K562 (cell line): Measurements from ENCODE around the gene POLR1B. TPM values are rescaled to one million over a fixed set of nuclear protein-coding genes. Genes with fewer than 3 reads are reported as not detected.

ENCODE experiments used
- DDX20 ChIP-seq: fragments of 450-650 bp; IDR thresholded peaks from 2 replicates; pipeline ENCODE4 v1.6.1; 2016; ENCODE audit warnings: missing genetic modification characterization, low read depth, mild to moderate bottlenecking, missing compliant biosample characterization, moderate library complexity
- PRMT5 ChIP-seq: sonication (generic); formaldehyde crosslinking; IDR thresholded peaks from 2 replicates; pipeline ENCODE4 v1.5.0; 2020; ENCODE audit warnings: missing genetic modification reagents
- PTRF ChIP-seq: fragments of 450-650 bp; IDR thresholded peaks from 2 replicates; pipeline ENCODE4 v1.6.1; 2016; ENCODE audit warnings: mild to moderate bottlenecking, missing genetic modification characterization, missing compliant biosample characterization
- SP1 ChIP-seq: sonication (generic); formaldehyde crosslinking; IDR thresholded peaks from 2 replicates; pipeline ENCODE4 v1.8.1; 2022; ENCODE audit warnings: mild to moderate bottlenecking, missing genetic modification reagents
- TEAD4 ChIP-seq, 2 experiments: sonication (generic) in 1 of 2; formaldehyde crosslinking in 1 of 2; IDR thresholded peaks; 2 replicates each; pipeline versions ENCODE4 v1.6.1 to v1.8.0; 2012 to 2022; ENCODE audit warnings: borderline replicate concordance in 1 of 2, inconsistent platforms in 1 of 2, low read length in 1 of 2, mild to moderate bottlenecking in 1 of 2, missing genetic modification reagents in 1 of 2
- ZBTB17 ChIP-seq: fragments of 450-650 bp; formaldehyde crosslinking; IDR thresholded peaks from 2 replicates; pipeline ENCODE4 v1.4.0; 2020; ENCODE audit warnings: mild to moderate bottlenecking
- ZNF589 ChIP-seq: fragments of 200-800 bp; sonication (Bioruptor generic); IDR thresholded peaks from 2 replicates; pipeline ENCODE4 v1.6.1; 2016; ENCODE audit warnings: low read depth, missing genetic modification characterization, missing compliant biosample characterization
- ZNF696 ChIP-seq: fragments of 250-450 bp; sonication (Bioruptor Pico); conservative IDR thresholded peaks from 2 replicates; pipeline ENCODE4 v1.4.0; 2020; ENCODE audit warnings: mild to moderate bottlenecking, moderate library complexity
- ZNF830 ChIP-seq: fragments of 250-450 bp; sonication (Bioruptor Pico); IDR thresholded peaks from 2 replicates; pipeline ENCODE4 v1.5.0; 2021; ENCODE audit warnings: mild to moderate bottlenecking
- polyA plus RNA-seq, 8 experiments: library from polyadenylated mRNA; depleted of rRNA in 4 of 8; stranded (reverse) in 5 of 8; unstranded in 3 of 8; fragments of >200 nt; fragmentation: Nextera tagmentation in 2 of 8; fragmentation: Illumina TruSeq in 1 of 8; extraction: Ambion mirVana in 2 of 8; extraction: Trizol in 1 of 8; gene quantifications; 2 replicates each; pipeline versions ENCODE4 v1.2.1 to v1.2.3, GENCODE V29; 2011 to 2014; ENCODE audit warnings: inconsistent platforms in 1 of 8, missing spikeins in 1 of 8
- total RNA-seq, 7 experiments: library from RNA; depleted of rRNA in 6 of 7; stranded (reverse); fragments of >200 nt in 6 of 7; fragmentation: Illumina TruSeq in 2 of 7; extraction: Trizol in 2 of 7; gene quantifications; 2 replicates each; pipeline versions ENCODE4 v1.2.1 to v1.2.3, GENCODE V29; 2011 to 2021; ENCODE audit warnings: low replicate concordance in 1 of 7
- TF ChIP-seq, protein P1 (sequence below): IDR thresholded peaks from 2 replicates; pipeline ENCODE4 v1.6.1; 2011; ENCODE audit not compliant: insufficient read length; ENCODE audit errors: extremely low read depth
- TF ChIP-seq, protein P2 (sequence below), 2 experiments: fragments of 150-350 bp in 1 of 2; IDR thresholded peaks; 2 replicates each; pipeline ENCODE4 v1.6.1; 2012 to 2016; ENCODE audit warnings: low read depth in 2 of 2, low read length in 2 of 2, mild to moderate bottlenecking in 1 of 2, moderate library complexity in 1 of 2
- TF ChIP-seq, protein P3 (sequence below): fragments of 200-800 bp; sonication (Bioruptor generic); IDR thresholded peaks from 2 replicates; pipeline ENCODE4 v1.6.1; 2017; ENCODE audit warnings: missing genetic modification characterization, missing compliant biosample characterization
- TF ChIP-seq, protein P4 (sequence below): fragments of 250-450 bp; sonication (Bioruptor Pico); IDR thresholded peaks from 2 replicates; pipeline ENCODE4 v1.5.0; 2022; ENCODE audit warnings: mild to moderate bottlenecking
- TF ChIP-seq, protein P5 (sequence below): fragments of 450-650 bp; IDR thresholded peaks from 2 replicates; pipeline ENCODE4 v1.6.1; 2016
- TF ChIP-seq, protein P6 (sequence below), 2 experiments: IDR thresholded peaks; 2 replicates each; pipeline ENCODE4 v1.6.1; 2011; ENCODE audit warnings: borderline replicate concordance in 1 of 2, control low read depth in 1 of 2, low read depth in 1 of 2, low read length in 1 of 2, mild to moderate bottlenecking in 1 of 2, mixed read lengths in 1 of 2, moderate library complexity in 1 of 2; ENCODE audit not compliant: insufficient read depth in 1 of 2, insufficient read length in 1 of 2, poor library complexity in 1 of 2, severe bottlenecking in 1 of 2; ENCODE audit errors: extremely low read depth in 1 of 2

The POLR1B gene
- total and polyA plus RNA-seq, 9 of the 15 experiments (the other 6 are each of a cell fraction or from before 2014, with no cell fraction given), result 19.8 to 55.1 (median 40.2) TPM

DNA sequence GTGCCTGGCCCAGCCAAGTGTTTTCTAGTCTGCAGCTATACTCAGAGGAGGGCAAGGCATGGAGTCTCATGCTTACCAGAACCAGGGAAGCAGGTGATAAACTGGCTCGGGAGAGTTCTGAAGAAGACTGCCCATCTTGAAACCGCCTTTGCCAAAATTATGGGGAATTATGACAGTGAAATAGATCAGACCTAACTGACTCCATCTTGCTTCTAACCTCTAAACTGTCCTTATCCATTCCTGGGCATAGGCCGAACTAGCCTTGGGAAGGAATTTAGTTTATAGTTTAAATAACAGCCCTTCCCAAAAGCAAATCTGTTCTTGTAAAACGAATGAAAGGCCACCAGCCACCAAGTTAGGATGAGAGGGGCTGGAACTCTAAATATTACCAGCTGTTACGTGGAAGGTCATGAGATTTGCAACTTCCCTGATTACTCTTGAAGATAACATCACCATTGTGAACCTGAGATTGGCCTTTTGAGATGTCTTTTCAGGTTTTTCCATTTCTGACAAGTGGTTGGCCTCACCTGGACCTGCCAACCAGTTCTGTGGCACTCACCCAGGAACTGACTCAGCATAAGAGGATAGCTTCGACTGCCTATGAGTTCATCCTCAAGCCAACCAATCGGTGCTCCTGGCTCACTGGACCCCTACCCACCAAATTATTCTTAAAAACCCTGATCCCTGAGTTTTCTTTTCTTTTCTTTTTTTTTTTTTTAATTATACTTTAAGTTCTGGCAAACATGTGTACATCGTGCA, 65.6 kb downstream of the POLR1B start (continued):
- 0 out of 2 replicates have a peak, but pooled peaks have one; percentile 63 for TF ChIP-seq DDX20 (tag)
- TF ChIP-seq, protein P1, sequence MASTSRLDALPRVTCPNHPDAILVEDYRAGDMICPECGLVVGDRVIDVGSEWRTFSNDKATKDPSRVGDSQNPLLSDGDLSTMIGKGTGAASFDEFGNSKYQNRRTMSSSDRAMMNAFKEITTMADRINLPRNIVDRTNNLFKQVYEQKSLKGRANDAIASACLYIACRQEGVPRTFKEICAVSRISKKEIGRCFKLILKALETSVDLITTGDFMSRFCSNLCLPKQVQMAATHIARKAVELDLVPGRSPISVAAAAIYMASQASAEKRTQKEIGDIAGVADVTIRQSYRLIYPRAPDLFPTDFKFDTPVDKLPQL, result no peak
- TF ChIP-seq, protein P2, sequence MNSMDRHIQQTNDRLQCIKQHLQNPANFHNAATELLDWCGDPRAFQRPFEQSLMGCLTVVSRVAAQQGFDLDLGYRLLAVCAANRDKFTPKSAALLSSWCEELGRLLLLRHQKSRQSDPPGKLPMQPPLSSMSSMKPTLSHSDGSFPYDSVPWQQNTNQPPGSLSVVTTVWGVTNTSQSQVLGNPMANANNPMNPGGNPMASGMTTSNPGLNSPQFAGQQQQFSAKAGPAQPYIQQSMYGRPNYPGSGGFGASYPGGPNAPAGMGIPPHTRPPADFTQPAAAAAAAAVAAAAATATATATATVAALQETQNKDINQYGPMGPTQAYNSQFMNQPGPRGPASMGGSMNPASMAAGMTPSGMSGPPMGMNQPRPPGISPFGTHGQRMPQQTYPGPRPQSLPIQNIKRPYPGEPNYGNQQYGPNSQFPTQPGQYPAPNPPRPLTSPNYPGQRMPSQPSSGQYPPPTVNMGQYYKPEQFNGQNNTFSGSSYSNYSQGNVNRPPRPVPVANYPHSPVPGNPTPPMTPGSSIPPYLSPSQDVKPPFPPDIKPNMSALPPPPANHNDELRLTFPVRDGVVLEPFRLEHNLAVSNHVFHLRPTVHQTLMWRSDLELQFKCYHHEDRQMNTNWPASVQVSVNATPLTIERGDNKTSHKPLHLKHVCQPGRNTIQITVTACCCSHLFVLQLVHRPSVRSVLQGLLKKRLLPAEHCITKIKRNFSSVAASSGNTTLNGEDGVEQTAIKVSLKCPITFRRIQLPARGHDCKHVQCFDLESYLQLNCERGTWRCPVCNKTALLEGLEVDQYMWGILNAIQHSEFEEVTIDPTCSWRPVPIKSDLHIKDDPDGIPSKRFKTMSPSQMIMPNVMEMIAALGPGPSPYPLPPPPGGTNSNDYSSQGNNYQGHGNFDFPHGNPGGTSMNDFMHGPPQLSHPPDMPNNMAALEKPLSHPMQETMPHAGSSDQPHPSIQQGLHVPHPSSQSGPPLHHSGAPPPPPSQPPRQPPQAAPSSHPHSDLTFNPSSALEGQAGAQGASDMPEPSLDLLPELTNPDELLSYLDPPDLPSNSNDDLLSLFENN (IDR thresholded peaks at IDR 0.05; ENCODE audit: low read depth in 2 of 2, low read length in 2 of 2), result no peak
- TF ChIP-seq, protein P3, sequence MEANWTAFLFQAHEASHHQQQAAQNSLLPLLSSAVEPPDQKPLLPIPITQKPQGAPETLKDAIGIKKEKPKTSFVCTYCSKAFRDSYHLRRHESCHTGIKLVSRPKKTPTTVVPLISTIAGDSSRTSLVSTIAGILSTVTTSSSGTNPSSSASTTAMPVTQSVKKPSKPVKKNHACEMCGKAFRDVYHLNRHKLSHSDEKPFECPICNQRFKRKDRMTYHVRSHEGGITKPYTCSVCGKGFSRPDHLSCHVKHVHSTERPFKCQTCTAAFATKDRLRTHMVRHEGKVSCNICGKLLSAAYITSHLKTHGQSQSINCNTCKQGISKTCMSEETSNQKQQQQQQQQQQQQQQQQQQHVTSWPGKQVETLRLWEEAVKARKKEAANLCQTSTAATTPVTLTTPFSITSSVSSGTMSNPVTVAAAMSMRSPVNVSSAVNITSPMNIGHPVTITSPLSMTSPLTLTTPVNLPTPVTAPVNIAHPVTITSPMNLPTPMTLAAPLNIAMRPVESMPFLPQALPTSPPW (CRISPR knock-in tag), result no peak
- TF ChIP-seq ZNF589 (CRISPR knock-in tag), result no peak
- TF ChIP-seq PTRF (tag), result 0 out of 2 replicates have a peak, but pooled peaks have one; percentile 21
- TF ChIP-seq, protein P4, sequence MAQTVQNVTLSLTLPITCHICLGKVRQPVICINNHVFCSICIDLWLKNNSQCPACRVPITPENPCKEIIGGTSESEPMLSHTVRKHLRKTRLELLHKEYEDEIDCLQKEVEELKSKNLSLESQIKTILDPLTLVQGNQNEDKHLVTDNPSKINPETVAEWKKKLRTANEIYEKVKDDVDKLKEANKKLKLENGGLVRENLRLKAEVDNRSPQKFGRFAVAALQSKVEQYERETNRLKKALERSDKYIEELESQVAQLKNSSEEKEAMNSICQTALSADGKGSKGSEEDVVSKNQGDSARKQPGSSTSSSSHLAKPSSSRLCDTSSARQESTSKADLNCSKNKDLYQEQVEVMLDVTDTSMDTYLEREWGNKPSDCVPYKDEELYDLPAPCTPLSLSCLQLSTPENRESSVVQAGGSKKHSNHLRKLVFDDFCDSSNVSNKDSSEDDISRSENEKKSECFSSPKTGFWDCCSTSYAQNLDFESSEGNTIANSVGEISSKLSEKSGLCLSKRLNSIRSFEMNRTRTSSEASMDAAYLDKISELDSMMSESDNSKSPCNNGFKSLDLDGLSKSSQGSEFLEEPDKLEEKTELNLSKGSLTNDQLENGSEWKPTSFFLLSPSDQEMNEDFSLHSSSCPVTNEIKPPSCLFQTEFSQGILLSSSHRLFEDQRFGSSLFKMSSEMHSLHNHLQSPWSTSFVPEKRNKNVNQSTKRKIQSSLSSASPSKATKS (CRISPR knock-in tag), result no peak
- TF ChIP-seq, protein P5, sequence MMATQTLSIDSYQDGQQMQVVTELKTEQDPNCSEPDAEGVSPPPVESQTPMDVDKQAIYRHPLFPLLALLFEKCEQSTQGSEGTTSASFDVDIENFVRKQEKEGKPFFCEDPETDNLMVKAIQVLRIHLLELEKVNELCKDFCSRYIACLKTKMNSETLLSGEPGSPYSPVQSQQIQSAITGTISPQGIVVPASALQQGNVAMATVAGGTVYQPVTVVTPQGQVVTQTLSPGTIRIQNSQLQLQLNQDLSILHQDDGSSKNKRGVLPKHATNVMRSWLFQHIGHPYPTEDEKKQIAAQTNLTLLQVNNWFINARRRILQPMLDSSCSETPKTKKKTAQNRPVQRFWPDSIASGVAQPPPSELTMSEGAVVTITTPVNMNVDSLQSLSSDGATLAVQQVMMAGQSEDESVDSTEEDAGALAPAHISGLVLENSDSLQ, result no peak
- TF ChIP-seq ZNF696 (CRISPR knock-in tag), result no peak
- TF ChIP-seq, protein P6, sequence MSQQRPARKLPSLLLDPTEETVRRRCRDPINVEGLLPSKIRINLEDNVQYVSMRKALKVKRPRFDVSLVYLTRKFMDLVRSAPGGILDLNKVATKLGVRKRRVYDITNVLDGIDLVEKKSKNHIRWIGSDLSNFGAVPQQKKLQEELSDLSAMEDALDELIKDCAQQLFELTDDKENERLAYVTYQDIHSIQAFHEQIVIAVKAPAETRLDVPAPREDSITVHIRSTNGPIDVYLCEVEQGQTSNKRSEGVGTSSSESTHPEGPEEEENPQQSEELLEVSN (IDR thresholded peaks at IDR 0.05; ENCODE audit: borderline replicate concordance in 1 of 2, extremely low read depth in 1 of 2, insufficient read depth in 1 of 2, insufficient read length in 1 of 2, low read depth in 1 of 2, low read length in 1 of 2, poor library complexity in 1 of 2, severe bottlenecking in 1 of 2), result no peak
- no peak for TF ChIP-seq TEAD4 (IDR thresholded peaks at IDR 0.05; ENCODE audit: low read length)
- no peak for TF ChIP-seq TEAD4 (CRISPR knock-in tag; IDR thresholded peaks at IDR 0.05; ENCODE audit: borderline replicate concordance)
- no peak for TF ChIP-seq ZBTB17 (CRISPR knock-in tag)
- TF ChIP-seq SP1 (CRISPR knock-in tag), result no peak
- TF ChIP-seq ZNF830 (CRISPR knock-in tag), result no peak
- TF ChIP-seq PRMT5 (CRISPR knock-in tag), result no peak
